ENCODE data around the gene MYO10.

The MYO10 gene

GRCh38 chr5:16754086-16754485 lies 182.0 kb downstream of the MYO10 start:
- TF ChIP-seq, protein P1, sequence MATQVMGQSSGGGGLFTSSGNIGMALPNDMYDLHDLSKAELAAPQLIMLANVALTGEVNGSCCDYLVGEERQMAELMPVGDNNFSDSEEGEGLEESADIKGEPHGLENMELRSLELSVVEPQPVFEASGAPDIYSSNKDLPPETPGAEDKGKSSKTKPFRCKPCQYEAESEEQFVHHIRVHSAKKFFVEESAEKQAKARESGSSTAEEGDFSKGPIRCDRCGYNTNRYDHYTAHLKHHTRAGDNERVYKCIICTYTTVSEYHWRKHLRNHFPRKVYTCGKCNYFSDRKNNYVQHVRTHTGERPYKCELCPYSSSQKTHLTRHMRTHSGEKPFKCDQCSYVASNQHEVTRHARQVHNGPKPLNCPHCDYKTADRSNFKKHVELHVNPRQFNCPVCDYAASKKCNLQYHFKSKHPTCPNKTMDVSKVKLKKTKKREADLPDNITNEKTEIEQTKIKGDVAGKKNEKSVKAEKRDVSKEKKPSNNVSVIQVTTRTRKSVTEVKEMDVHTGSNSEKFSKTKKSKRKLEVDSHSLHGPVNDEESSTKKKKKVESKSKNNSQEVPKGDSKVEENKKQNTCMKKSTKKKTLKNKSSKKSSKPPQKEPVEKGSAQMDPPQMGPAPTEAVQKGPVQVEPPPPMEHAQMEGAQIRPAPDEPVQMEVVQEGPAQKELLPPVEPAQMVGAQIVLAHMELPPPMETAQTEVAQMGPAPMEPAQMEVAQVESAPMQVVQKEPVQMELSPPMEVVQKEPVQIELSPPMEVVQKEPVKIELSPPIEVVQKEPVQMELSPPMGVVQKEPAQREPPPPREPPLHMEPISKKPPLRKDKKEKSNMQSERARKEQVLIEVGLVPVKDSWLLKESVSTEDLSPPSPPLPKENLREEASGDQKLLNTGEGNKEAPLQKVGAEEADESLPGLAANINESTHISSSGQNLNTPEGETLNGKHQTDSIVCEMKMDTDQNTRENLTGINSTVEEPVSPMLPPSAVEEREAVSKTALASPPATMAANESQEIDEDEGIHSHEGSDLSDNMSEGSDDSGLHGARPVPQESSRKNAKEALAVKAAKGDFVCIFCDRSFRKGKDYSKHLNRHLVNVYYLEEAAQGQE (IDR thresholded peaks at IDR 0.05; ENCODE audit: low read depth), result no peak
- TF ChIP-seq NFIC (IDR thresholded peaks at IDR 0.05) (no peak), TCF12 (IDR thresholded peaks at IDR 0.05; ENCODE audit: low read depth) (no peak), ZBTB7A (IDR thresholded peaks at IDR 0.05; ENCODE audit: low read depth) (no peak), YY1 (IDR thresholded peaks at IDR 0.05; ENCODE audit: low read depth) (no peak), EGR1 (IDR thresholded peaks at IDR 0.05) (no peak), MAX (IDR thresholded peaks at IDR 0.05) (no peak), RAD21 (IDR thresholded peaks at IDR 0.05; ENCODE audit: low read depth) (no peak), CREB1 (IDR thresholded peaks at IDR 0.05; ENCODE audit: low read depth) (no peak), FOXM1 (IDR thresholded peaks at IDR 0.05; ENCODE audit: borderline replicate concordance, low read depth) (no peak), TEAD4 (IDR thresholded peaks at IDR 0.05) (no peak), EP300 (IDR thresholded peaks at IDR 0.05; ENCODE audit: borderline replicate concordance) (no peak), CEBPB (IDR thresholded peaks at IDR 0.05) (no peak), TAF1 (IDR thresholded peaks at IDR 0.05; ENCODE audit: low read depth) (no peak), USF1 (IDR thresholded peaks at IDR 0.05) (no peak)

- TF ChIP-seq NFIC (IDR thresholded peaks at IDR 0.05) (no peak), FOXM1 (IDR thresholded peaks at IDR 0.05; ENCODE audit: borderline replicate concordance, low read depth) (no peak), CEBPB (IDR thresholded peaks at IDR 0.05) (no peak), TAF1 (IDR thresholded peaks at IDR 0.05; ENCODE audit: low read depth) (no peak), EGR1 (IDR thresholded peaks at IDR 0.05) (no peak), USF1 (IDR thresholded peaks at IDR 0.05) (no peak), ZBTB7A (IDR thresholded peaks at IDR 0.05; ENCODE audit: low read depth) (no peak), EP300 (IDR thresholded peaks at IDR 0.05; ENCODE audit: borderline replicate concordance) (no peak), RAD21 (IDR thresholded peaks at IDR 0.05; ENCODE audit: low read depth) (no peak), MAX (IDR thresholded peaks at IDR 0.05) (no peak), YY1 (IDR thresholded peaks at IDR 0.05; ENCODE audit: low read depth) (no peak), TEAD4 (IDR thresholded peaks at IDR 0.05) (no peak), TCF12 (IDR thresholded peaks at IDR 0.05; ENCODE audit: low read depth) (no peak), CREB1 (IDR thresholded peaks at IDR 0.05; ENCODE audit: low read depth) (no peak)
- TF ChIP-seq, protein P1 (IDR thresholded peaks at IDR 0.05; ENCODE audit: low read depth), result no peak
Observed at GRCh38 chr5:16750445-16750844, 185.6 kb downstream of the MYO10 start.

GRCh38 chr5:16749626-16750025 lies 186.5 kb downstream of the MYO10 start:
- TF ChIP-seq NFIC (IDR thresholded peaks at IDR 0.05) (no peak), EGR1 (IDR thresholded peaks at IDR 0.05) (no peak), FOXM1 (IDR thresholded peaks at IDR 0.05; ENCODE audit: borderline replicate concordance, low read depth) (no peak), CREB1 (IDR thresholded peaks at IDR 0.05; ENCODE audit: low read depth) (no peak), USF1 (IDR thresholded peaks at IDR 0.05) (no peak), YY1 (IDR thresholded peaks at IDR 0.05; ENCODE audit: low read depth) (no peak), TCF12 (IDR thresholded peaks at IDR 0.05; ENCODE audit: low read depth) (no peak), ZBTB7A (IDR thresholded peaks at IDR 0.05; ENCODE audit: low read depth) (no peak), CEBPB (IDR thresholded peaks at IDR 0.05) (no peak), TAF1 (IDR thresholded peaks at IDR 0.05; ENCODE audit: low read depth) (no peak), MAX (IDR thresholded peaks at IDR 0.05) (no peak), TEAD4 (IDR thresholded peaks at IDR 0.05) (no peak), EP300 (IDR thresholded peaks at IDR 0.05; ENCODE audit: borderline replicate concordance) (no peak), RAD21 (IDR thresholded peaks at IDR 0.05; ENCODE audit: low read depth) (no peak)
- TF ChIP-seq, protein P1 (IDR thresholded peaks at IDR 0.05; ENCODE audit: low read depth), result no peak
